HL-60 (cell line): ENCODE data around the gene SBK2.

Experiments used
- DNase-seq, 2 experiments: peaks; one replicate each; pipeline ENCODE4 v3.0.0-alpha.2; 2010 to 2020; ENCODE audit warnings: low read depth in 1 of 2, low spot score in 1 of 2
- H3K27ac ChIP-seq: fragments of 250-450 bp; sonication (Bioruptor Pico); replicated peaks from 2 replicates; pipeline ENCODE4 v1.5.1; 2020; ENCODE audit warnings: mild to moderate bottlenecking, moderate library complexity
- H3K27me3 ChIP-seq: fragments of 250-450 bp; sonication (Bioruptor Pico); 2 replicates; pipeline ENCODE4 v1.5.1; 2021; ENCODE audit warnings: mild to moderate bottlenecking, moderate library complexity; ENCODE audit not compliant: insufficient read depth, poor library complexity, severe bottlenecking
- H3K4me3 ChIP-seq: replicated peaks from 2 replicates; pipeline ENCODE4 v1.5.1; 2011; ENCODE audit warnings: mild to moderate bottlenecking, control low read depth, low read length; ENCODE audit not compliant: insufficient read depth
- GABPA ChIP-seq: IDR thresholded peaks from 2 replicates; pipeline ENCODE4 v1.6.1; 2012; ENCODE audit warnings: low read depth
- POLR2AphosphoS5 ChIP-seq: IDR thresholded peaks from 2 replicates; pipeline ENCODE4 v1.6.1; 2012; ENCODE audit warnings: low read depth
- SPI1 ChIP-seq: IDR thresholded peaks from 2 replicates; pipeline ENCODE4 v1.6.1; 2012; ENCODE audit warnings: low read depth, mild to moderate bottlenecking, borderline replicate concordance
- TF ChIP-seq, protein P1 (sequence below): IDR thresholded peaks from one replicate; pipeline ENCODE4 v1.5.1; 2011; ENCODE audit warnings: low read length, control low read depth, inconsistent platforms; ENCODE audit not compliant: insufficient read depth
- TF ChIP-seq, protein P2 (sequence below): IDR thresholded peaks from 2 replicates; pipeline ENCODE4 v1.6.1; 2012; ENCODE audit warnings: low read depth; ENCODE audit not compliant: insufficient replicate concordance

SBK2 gene

DNA sequence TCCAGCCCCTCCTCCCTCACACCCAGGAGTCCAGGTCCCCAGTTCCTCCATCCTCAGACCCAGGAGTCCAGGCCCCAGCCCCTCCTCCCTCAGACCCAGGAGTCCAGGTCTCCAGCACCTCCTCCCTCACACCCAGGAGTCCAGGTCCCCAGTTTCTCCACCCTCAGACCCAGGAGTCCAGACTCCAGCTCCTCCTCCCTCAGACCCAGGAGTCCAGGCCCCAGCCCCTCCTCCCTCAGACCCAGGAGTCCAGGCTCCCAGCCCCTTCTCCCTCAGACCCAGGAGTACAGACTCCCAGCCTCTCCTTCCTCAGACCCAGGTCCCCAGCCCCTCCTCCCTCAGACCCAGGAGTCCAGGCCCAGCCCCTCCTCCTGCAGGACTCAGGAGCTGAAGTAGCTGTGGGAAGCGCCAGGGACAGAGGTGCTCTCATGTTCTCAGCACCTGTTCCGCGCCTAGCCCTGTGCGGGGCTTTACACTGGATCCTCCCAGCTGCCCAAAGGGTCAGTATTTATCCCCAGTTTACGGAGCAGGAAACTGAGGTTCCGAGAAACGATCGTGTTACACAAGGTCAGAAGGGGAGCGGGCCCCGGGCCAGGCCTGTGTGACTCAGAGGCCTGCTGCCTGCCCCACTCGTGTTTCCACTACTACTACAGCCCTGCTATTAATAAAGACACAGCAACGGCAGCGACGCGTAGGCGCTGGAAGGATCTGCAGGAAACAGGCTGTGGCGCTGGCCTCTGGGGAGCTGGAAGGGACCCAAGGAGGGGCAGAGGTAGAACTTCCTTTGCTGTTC lies 10.1 kb upstream of the SBK2 start:
- Histone ChIP-seq H3K27ac (no peak overlapping the region), H3K27me3 (peaks cover 10% of the 10 kb centered on the region), H3K4me3 (no peak overlapping the region)
- no peak for DNase-seq
- TF ChIP-seq POLR2AphosphoS5 (no peak), GABPA (no peak), SPI1 (no peak)
- TF ChIP-seq, protein P1, sequence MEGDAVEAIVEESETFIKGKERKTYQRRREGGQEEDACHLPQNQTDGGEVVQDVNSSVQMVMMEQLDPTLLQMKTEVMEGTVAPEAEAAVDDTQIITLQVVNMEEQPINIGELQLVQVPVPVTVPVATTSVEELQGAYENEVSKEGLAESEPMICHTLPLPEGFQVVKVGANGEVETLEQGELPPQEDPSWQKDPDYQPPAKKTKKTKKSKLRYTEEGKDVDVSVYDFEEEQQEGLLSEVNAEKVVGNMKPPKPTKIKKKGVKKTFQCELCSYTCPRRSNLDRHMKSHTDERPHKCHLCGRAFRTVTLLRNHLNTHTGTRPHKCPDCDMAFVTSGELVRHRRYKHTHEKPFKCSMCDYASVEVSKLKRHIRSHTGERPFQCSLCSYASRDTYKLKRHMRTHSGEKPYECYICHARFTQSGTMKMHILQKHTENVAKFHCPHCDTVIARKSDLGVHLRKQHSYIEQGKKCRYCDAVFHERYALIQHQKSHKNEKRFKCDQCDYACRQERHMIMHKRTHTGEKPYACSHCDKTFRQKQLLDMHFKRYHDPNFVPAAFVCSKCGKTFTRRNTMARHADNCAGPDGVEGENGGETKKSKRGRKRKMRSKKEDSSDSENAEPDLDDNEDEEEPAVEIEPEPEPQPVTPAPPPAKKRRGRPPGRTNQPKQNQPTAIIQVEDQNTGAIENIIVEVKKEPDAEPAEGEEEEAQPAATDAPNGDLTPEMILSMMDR, result no peak
- TF ChIP-seq, protein P2, sequence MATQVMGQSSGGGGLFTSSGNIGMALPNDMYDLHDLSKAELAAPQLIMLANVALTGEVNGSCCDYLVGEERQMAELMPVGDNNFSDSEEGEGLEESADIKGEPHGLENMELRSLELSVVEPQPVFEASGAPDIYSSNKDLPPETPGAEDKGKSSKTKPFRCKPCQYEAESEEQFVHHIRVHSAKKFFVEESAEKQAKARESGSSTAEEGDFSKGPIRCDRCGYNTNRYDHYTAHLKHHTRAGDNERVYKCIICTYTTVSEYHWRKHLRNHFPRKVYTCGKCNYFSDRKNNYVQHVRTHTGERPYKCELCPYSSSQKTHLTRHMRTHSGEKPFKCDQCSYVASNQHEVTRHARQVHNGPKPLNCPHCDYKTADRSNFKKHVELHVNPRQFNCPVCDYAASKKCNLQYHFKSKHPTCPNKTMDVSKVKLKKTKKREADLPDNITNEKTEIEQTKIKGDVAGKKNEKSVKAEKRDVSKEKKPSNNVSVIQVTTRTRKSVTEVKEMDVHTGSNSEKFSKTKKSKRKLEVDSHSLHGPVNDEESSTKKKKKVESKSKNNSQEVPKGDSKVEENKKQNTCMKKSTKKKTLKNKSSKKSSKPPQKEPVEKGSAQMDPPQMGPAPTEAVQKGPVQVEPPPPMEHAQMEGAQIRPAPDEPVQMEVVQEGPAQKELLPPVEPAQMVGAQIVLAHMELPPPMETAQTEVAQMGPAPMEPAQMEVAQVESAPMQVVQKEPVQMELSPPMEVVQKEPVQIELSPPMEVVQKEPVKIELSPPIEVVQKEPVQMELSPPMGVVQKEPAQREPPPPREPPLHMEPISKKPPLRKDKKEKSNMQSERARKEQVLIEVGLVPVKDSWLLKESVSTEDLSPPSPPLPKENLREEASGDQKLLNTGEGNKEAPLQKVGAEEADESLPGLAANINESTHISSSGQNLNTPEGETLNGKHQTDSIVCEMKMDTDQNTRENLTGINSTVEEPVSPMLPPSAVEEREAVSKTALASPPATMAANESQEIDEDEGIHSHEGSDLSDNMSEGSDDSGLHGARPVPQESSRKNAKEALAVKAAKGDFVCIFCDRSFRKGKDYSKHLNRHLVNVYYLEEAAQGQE, result no peak

DNA sequence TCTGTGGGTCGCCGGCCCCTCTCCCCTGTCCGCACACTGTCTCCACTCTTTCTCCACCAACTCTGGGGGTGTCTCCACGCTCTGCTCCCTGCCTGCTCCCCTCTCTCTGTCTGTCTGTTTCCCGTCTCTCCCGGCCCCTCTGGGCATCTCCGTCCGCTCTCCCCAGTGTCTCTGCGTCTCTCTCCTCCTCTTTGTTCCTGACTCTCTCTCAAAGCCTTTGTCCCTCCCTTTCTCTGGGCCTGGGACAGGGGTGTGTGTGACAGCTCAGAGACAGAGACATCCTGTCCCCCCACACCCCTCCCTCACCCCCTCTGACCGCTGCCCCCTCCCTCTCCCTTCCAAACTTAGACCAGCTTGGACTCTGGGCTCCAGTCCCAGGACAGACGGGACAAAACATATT lies 9.1 kb upstream of the SBK2 start:
- H3K27ac ChIP-seq, result no peak overlapping the region
- TF ChIP-seq, protein P1, result no peak
- TF ChIP-seq SPI1, result no peak
- no peak for TF ChIP-seq GABPA
- TF ChIP-seq POLR2AphosphoS5, result no peak
- TF ChIP-seq, protein P2, result no peak
- peaks cover 10% of the 10 kb centered on the region for H3K27me3 ChIP-seq
- H3K4me3 ChIP-seq, result no peak overlapping the region
- DNase-seq, result no peak

DNA sequence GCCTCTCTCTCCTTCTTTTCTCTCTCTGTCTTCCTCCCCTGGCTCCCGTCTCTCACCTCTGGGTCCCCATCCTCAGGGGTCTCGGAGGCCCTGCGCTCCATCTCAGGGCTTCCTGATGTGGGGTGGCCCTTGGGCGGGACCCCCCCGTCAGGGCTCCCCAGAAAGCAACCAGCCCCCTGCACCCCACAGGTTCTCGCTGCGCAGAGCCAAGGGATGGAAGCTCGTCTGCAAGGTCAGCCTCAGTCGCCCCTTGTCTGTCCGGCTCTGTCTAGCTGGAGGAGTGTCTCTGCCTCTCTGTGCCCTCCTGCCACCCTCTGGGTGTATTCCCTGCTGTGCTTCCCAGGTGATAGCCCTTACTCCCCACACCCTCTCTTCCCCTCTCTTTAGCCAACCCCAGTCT lies 8.5 kb upstream of the SBK2 start, which contains the start of gene SBK3:
SBK3 (minus strand) TSS at position 101 of the 400 bp plus-strand sequence; CDS start at position 101, 0 bp downstream.
- TF ChIP-seq GABPA, result no peak
- TF ChIP-seq, protein P2, result no peak
- TF ChIP-seq, protein P1, result no peak
- no peak for TF ChIP-seq SPI1
- TF ChIP-seq POLR2AphosphoS5, result no peak
- no peak for DNase-seq
- Histone ChIP-seq H3K27me3 (peaks cover 10% of the 10 kb centered on the region), H3K4me3 (no peak within 1 kb of the TSS), H3K27ac (no peak within 1 kb of the TSS)
